Measurements from ENCODE around the gene DGKI.

DGKI gene

GRCh38 chr7:137642031-137642430 is 204.7 kb downstream of the DGKI start:
- no peak for DNase-seq

GRCh38 chr7:137636376-137636775 is 210.4 kb downstream of the DGKI start:
- no peak for DNase-seq

GRCh38 chr7:137635874-137636273 is 210.9 kb downstream of the DGKI start:
- no peak for DNase-seq

GRCh38 chr7:137635132-137635531 is 211.6 kb downstream of the DGKI start:
- DNase-seq = no peak

- DNase-seq = no peak
Observed at GRCh38 chr7:137634356-137634755, 212.4 kb downstream of the DGKI start.

GRCh38 chr7:137633133-137633532 is 213.6 kb downstream of the DGKI start:
- DNase-seq = no peak

- no peak for DNase-seq
Observed at GRCh38 chr7:137628216-137628615, 218.6 kb downstream of the DGKI start.

GRCh38 chr7:137626469-137627067 is 220.2 kb downstream of the DGKI start:
- peak; percentile 58 for DNase-seq

- DNase-seq = no peak
Observed at GRCh38 chr7:137625197-137625596, 221.6 kb downstream of the DGKI start.

- DNase-seq = peak; percentile 43
Observed at GRCh38 chr7:137619181-137619580, 227.6 kb downstream of the DGKI start.

GRCh38 chr7:137618748-137619147 is 228.0 kb downstream of the DGKI start:
- no peak for DNase-seq

- no peak for DNase-seq
Observed at GRCh38 chr7:137613006-137613525, 233.7 kb downstream of the DGKI start.

GRCh38 chr7:137611606-137612005 is 235.2 kb downstream of the DGKI start:
- no peak for DNase-seq

GRCh38 chr7:137609500-137609899 is 237.3 kb downstream of the DGKI start:
- peak; percentile 84 for DNase-seq

- DNase-seq = peak; percentile 55
Observed at GRCh38 chr7:137606061-137606674, 240.6 kb downstream of the DGKI start.

- DNase-seq = no peak
Observed at GRCh38 chr7:137603043-137603442, 243.7 kb downstream of the DGKI start.

GRCh38 chr7:137601642-137602041 is 245.1 kb downstream of the DGKI start:
- no peak for DNase-seq

GRCh38 chr7:137597856-137598255 is 248.9 kb downstream of the DGKI start:
- DNase-seq = no peak

GRCh38 chr7:137593115-137593711 is 253.6 kb downstream of the DGKI start:
- no peak for DNase-seq

GRCh38 chr7:137592232-137592896 is 254.4 kb downstream of the DGKI start:
- DNase-seq = peak; percentile 61

GRCh38 chr7:137591421-137591837 is 255.3 kb downstream of the DGKI start:
- DNase-seq = peak; percentile 27

GRCh38 chr7:137590756-137591305 is 255.9 kb downstream of the DGKI start:
- no peak for DNase-seq

- no peak for DNase-seq
Observed at GRCh38 chr7:137590071-137590755, 256.6 kb downstream of the DGKI start.

Measured in kidney glomerular epithelial cell (primary cell).